HL-60 (cell line): ENCODE data around the gene GPR141.

Experiments used
- DNase-seq, 2 experiments: peaks; one replicate each; pipeline ENCODE4 v3.0.0-alpha.2; 2010 to 2020; ENCODE audit warnings: low read depth in 1 of 2, low spot score in 1 of 2
- H3K27ac ChIP-seq: fragments of 250-450 bp; sonication (Bioruptor Pico); replicated peaks from 2 replicates; pipeline ENCODE4 v1.5.1; 2020; ENCODE audit warnings: mild to moderate bottlenecking, moderate library complexity
- H3K27me3 ChIP-seq: fragments of 250-450 bp; sonication (Bioruptor Pico); 2 replicates; pipeline ENCODE4 v1.5.1; 2021; ENCODE audit warnings: mild to moderate bottlenecking, moderate library complexity; ENCODE audit not compliant: insufficient read depth, poor library complexity, severe bottlenecking
- H3K4me3 ChIP-seq: replicated peaks from 2 replicates; pipeline ENCODE4 v1.5.1; 2011; ENCODE audit warnings: mild to moderate bottlenecking, control low read depth, low read length; ENCODE audit not compliant: insufficient read depth
- GABPA ChIP-seq: IDR thresholded peaks from 2 replicates; pipeline ENCODE4 v1.6.1; 2012; ENCODE audit warnings: low read depth
- POLR2AphosphoS5 ChIP-seq: IDR thresholded peaks from 2 replicates; pipeline ENCODE4 v1.6.1; 2012; ENCODE audit warnings: low read depth
- REST ChIP-seq: IDR thresholded peaks from 2 replicates; pipeline ENCODE4 v1.6.1; 2012; ENCODE audit warnings: low read depth; ENCODE audit not compliant: insufficient replicate concordance
- SPI1 ChIP-seq: IDR thresholded peaks from 2 replicates; pipeline ENCODE4 v1.6.1; 2012; ENCODE audit warnings: low read depth, mild to moderate bottlenecking, borderline replicate concordance
- TF ChIP-seq, protein P1 (sequence below): IDR thresholded peaks from one replicate; pipeline ENCODE4 v1.5.1; 2011; ENCODE audit warnings: low read length, control low read depth, inconsistent platforms; ENCODE audit not compliant: insufficient read depth

Gene GPR141

DNA sequence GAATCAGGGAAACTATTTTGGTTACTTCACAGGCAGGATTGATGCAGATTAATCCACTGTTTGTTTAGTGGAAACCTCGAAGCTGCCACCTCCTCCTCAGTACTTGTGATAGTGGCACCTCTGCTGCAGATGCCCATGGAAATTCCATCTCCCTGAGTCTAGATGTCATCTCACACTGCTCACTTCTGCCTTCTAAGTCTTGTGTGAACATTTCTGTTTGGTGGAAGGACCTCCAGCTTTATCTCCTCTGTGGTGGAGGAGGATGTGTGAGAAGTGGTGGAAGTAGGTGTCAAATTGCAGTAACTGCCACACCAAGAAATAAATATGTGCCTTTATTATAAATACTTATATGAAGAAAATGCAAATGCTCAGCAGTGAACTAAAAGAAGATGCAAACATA lies 25.8 kb upstream of the GPR141 start:
- TF ChIP-seq, protein P1, sequence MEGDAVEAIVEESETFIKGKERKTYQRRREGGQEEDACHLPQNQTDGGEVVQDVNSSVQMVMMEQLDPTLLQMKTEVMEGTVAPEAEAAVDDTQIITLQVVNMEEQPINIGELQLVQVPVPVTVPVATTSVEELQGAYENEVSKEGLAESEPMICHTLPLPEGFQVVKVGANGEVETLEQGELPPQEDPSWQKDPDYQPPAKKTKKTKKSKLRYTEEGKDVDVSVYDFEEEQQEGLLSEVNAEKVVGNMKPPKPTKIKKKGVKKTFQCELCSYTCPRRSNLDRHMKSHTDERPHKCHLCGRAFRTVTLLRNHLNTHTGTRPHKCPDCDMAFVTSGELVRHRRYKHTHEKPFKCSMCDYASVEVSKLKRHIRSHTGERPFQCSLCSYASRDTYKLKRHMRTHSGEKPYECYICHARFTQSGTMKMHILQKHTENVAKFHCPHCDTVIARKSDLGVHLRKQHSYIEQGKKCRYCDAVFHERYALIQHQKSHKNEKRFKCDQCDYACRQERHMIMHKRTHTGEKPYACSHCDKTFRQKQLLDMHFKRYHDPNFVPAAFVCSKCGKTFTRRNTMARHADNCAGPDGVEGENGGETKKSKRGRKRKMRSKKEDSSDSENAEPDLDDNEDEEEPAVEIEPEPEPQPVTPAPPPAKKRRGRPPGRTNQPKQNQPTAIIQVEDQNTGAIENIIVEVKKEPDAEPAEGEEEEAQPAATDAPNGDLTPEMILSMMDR, result no peak
- TF ChIP-seq REST, result no peak
- no peak for TF ChIP-seq SPI1
- no peak for TF ChIP-seq POLR2AphosphoS5
- TF ChIP-seq GABPA, result no peak
- Histone ChIP-seq H3K27ac (no peak overlapping the region), H3K4me3 (no peak overlapping the region), H3K27me3 (no peaks in the 10 kb centered on the region)
- DNase-seq, result no peak

- no peak overlapping the region for H3K27ac ChIP-seq
- no peak for TF ChIP-seq SPI1
- no peak for DNase-seq
- H3K27me3 ChIP-seq, result no peaks in the 10 kb centered on the region
- H3K4me3 ChIP-seq, result no peak overlapping the region
These were observed 23.5 kb upstream of the GPR141 start for GRCh38 chr7:37659971-37660565.

DNA sequence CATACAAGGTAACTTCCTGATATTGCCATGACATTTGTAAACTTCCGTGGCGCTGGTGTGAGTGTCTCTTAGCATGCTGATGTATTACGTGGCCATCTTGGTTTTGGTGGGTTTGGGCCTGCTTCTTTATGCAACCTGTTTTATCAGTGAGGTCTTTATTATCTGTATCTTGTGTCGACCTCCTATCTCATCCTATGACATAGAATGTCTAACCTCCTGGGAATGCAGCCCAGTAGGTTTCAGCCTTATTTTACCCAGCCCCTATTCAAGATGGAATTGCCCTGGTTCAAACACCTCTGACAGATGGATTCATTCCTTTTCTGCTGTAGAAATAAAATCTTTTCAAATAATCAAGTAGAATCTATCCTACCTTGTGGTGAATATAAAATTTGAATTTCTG lies 23.0 kb upstream of the GPR141 start:
- no peak for TF ChIP-seq REST
- no peak for TF ChIP-seq SPI1
- no peak for TF ChIP-seq GABPA
- TF ChIP-seq, protein P1, result no peak
- no peak for TF ChIP-seq POLR2AphosphoS5
- Histone ChIP-seq H3K4me3 (no peak overlapping the region), H3K27ac (no peak overlapping the region), H3K27me3 (no peaks in the 10 kb centered on the region)
- no peak for DNase-seq

GRCh38 chr7:37663693-37664092 lies 19.9 kb upstream of the GPR141 start:
- Histone ChIP-seq H3K27ac (peak overlapping the region; percentile 55), H3K4me3 (no peak overlapping the region), H3K27me3 (no peaks in the 10 kb centered on the region)
- DNase-seq, result peak; percentile 78 to 84
- TF ChIP-seq REST (no peak), GABPA (peak; percentile 44; the same call in 1 of the 2 replicates), SPI1 (peak; percentile 50; the same call in 1 of the 2 replicates), POLR2AphosphoS5 (0 out of 2 replicates have a peak, but pooled peaks have one; percentile 21)
- TF ChIP-seq, protein P1, result no peak
